Stomach (tissue), 4 donors: ENCODE results near the gene SMAD3.

ENCODE experiments used
- POLR2A ChIP-seq, 4 donors: fragments of 450-650 bp; IDR thresholded peaks; one replicate each; pipeline ENCODE4 v1.6.1; 2016; ENCODE audit warnings: antibody characterized with exemption in 4 of 4, control low read depth in 2 of 4, mild to moderate bottlenecking in 1 of 4, moderate library complexity in 1 of 4
- POLR2AphosphoS5 ChIP-seq, 3 donors: sonication (generic); formaldehyde crosslinking; IDR thresholded peaks; one replicate each; pipeline ENCODE4 v1.6.1; 2016; ENCODE audit warnings: antibody characterized with exemption in 3 of 3
- TF ChIP-seq, protein P1 (sequence below), 7 experiments: fragments of 450-650 bp in 4 of 7; fragments of 200-600 bp in 3 of 7; sonication (generic) in 3 of 7; IDR thresholded peaks; one replicate each; pipeline ENCODE4 v1.5.1; 2016 to 2019; ENCODE audit warnings: antibody characterized with exemption in 7 of 7, control low read depth in 2 of 7, mild to moderate bottlenecking in 1 of 7

DNA sequence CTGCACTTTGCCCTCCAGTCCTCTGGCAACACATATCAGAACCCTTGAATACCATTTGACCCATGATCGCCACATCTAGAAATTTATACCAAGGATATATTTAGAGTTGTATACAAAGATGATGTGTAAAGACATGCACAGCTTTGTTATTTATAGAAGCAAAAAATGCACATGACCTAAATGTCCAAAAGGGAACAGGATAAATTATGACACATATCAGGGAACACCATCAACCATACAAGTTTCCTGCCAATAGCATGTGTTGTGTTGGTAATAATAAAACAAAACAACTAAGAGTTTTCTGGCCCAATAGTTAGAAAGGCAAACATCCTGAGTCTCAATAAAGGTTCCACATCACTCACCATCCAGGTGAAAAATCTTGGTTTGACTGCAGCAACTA is 137.6 kb downstream of the SMAD3 start:
- TF ChIP-seq, protein P1, sequence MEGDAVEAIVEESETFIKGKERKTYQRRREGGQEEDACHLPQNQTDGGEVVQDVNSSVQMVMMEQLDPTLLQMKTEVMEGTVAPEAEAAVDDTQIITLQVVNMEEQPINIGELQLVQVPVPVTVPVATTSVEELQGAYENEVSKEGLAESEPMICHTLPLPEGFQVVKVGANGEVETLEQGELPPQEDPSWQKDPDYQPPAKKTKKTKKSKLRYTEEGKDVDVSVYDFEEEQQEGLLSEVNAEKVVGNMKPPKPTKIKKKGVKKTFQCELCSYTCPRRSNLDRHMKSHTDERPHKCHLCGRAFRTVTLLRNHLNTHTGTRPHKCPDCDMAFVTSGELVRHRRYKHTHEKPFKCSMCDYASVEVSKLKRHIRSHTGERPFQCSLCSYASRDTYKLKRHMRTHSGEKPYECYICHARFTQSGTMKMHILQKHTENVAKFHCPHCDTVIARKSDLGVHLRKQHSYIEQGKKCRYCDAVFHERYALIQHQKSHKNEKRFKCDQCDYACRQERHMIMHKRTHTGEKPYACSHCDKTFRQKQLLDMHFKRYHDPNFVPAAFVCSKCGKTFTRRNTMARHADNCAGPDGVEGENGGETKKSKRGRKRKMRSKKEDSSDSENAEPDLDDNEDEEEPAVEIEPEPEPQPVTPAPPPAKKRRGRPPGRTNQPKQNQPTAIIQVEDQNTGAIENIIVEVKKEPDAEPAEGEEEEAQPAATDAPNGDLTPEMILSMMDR (IDR thresholded peaks at IDR 0.05): no peak
- no peak for TF ChIP-seq POLR2AphosphoS5 (IDR thresholded peaks at IDR 0.05)
- TF ChIP-seq POLR2A (IDR thresholded peaks at IDR 0.05): no peak
